SU-DHL-6 (cell line): ENCODE measurements around the gene CPED1.
A peak's percentile ranks its signal among the peaks of the same experiment; 100 is the strongest.

Source experiments
- H2AFZ ChIP-seq: fragments of 200-600 bp; sonication (generic); 2 replicates; pipeline ENCODE4 v1.6.1; 2014; ENCODE audit warnings: low read depth, mild to moderate bottlenecking, moderate library complexity, mixed read lengths, antibody characterized with exemption, low read length; ENCODE audit not compliant: severe bottlenecking
- H3F3A ChIP-seq: fragments of 200-600 bp; shearing (Covaris generic); 2 replicates; pipeline ENCODE4 v1.6.0; 2016; ENCODE audit warnings: antibody characterized with exemption, mild to moderate bottlenecking; ENCODE audit not compliant: insufficient read depth
- H3K27ac ChIP-seq: fragments of 200-600 bp; sonication (generic); 2 replicates; pipeline ENCODE4 v1.5.1; 2016; ENCODE audit warnings: low read depth, mild to moderate bottlenecking, low read length, moderate library complexity, mixed read lengths
- H3K27me3 ChIP-seq: fragments of 200-600 bp; sonication (generic), shearing (Covaris generic); 2 replicates; pipeline ENCODE4 v1.6.0; 2014; ENCODE audit warnings: mild to moderate bottlenecking, low read length
- H3K36me3 ChIP-seq: fragments of 200-600 bp; sonication (generic); 2 replicates; pipeline ENCODE4 v1.6.1; 2014; ENCODE audit warnings: mild to moderate bottlenecking, low read length, mixed read lengths
- H3K4me2 ChIP-seq: fragments of 300-600, 200-600 bp; shearing (Covaris generic), sonication (generic); 2 replicates; pipeline ENCODE4 v1.6.0; 2014; ENCODE audit warnings: low read length, low read depth, mild to moderate bottlenecking; ENCODE audit not compliant: poor library complexity, severe bottlenecking
- H3K4me3 ChIP-seq: fragments of 200-600 bp; sonication (generic); 2 replicates; pipeline ENCODE4 v1.5.1; 2014; ENCODE audit warnings: antibody characterized with exemption, low read length, mild to moderate bottlenecking, mixed read lengths; ENCODE audit not compliant: insufficient read depth, poor library complexity, severe bottlenecking
- H3K79me2 ChIP-seq: fragments of 200-600 bp; sonication (generic); 2 replicates; pipeline ENCODE4 v1.6.1; 2014; ENCODE audit warnings: mild to moderate bottlenecking, low read length, moderate library complexity; ENCODE audit not compliant: insufficient read depth
- H3K9ac ChIP-seq: fragments of 200-600 bp; sonication (generic); 2 replicates; pipeline ENCODE4 v1.7.0; 2014; ENCODE audit warnings: mild to moderate bottlenecking, low read length
- H3K9me2 ChIP-seq: fragments of 200-600 bp; sonication (generic); replicated peaks from 2 replicates; pipeline ENCODE4 v1.6.1; 2014; ENCODE audit warnings: low read length; ENCODE audit not compliant: insufficient read depth
- H3K9me3 ChIP-seq: fragments of 200-600 bp; sonication (generic); 2 replicates; pipeline ENCODE4 v1.6.1; 2014; ENCODE audit warnings: low read length, mixed read lengths; ENCODE audit not compliant: insufficient read depth
- H4K20me1 ChIP-seq: fragments of 200-600 bp; sonication (generic); 2 replicates; pipeline ENCODE4 v1.6.1; 2014; ENCODE audit warnings: low read depth, mild to moderate bottlenecking, antibody characterized with exemption, low read length, moderate library complexity, mixed read lengths
- EZH2phosphoT487 ChIP-seq: fragments of 200-600 bp; sonication (generic), shearing (Covaris generic); conservative IDR thresholded peaks from 2 replicates; pipeline ENCODE4 v1.6.1; 2018; ENCODE audit warnings: mild to moderate bottlenecking, antibody characterized with exemption, low read length, moderate library complexity, mixed read lengths
- TF ChIP-seq, protein P1 (sequence below): fragments of 200-600 bp; sonication (generic); IDR thresholded peaks from one replicate; pipeline ENCODE4 v1.5.1; 2017; ENCODE audit warnings: antibody characterized with exemption, mild to moderate bottlenecking, low read length, moderate library complexity; ENCODE audit not compliant: insufficient read depth, poor library complexity, severe bottlenecking

Gene CPED1

DNA sequence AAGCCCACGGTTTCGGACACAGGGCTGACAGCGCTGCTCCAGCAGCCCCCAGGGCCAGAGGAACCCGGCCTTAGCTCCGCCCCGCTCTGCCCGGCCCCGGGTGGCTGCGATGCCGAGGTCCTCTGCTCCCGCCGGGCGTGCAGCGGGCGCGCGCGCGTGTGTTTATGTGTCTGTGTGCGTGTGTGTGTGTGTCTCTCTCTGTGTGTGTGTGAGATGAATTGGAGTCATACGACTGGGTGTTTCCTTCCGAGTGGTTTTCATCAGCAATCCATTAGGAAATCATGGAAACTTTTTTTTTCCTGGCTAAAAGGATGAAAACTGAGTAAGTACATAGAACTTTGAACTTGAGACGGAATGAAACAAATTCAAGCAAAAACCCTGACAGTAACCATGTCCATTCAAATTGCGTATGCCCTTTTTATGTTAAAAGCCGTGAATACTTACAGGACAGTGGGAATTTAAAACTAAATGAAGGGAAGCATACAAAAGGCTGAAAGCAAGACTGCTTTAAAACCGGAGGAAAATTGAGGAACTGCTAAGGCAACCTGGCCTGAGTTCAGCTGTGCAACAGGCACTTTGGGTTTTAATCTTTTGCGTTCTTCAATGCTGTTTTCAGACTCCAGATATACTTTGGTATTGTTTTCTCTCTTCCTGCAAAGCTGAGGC lies at the start of gene CPED1:
Gene CPED1 (plus strand): TSS at position 121 of the 666 bp plus-strand sequence. CDS start 911 bp downstream, outside the sequence.
- H3K9ac ChIP-seq = peak within 1 kb of the TSS; percentile 11; the same call in 1 of the 2 replicates
- H3F3A ChIP-seq = no peaks in the 10 kb centered on the region

DNA sequence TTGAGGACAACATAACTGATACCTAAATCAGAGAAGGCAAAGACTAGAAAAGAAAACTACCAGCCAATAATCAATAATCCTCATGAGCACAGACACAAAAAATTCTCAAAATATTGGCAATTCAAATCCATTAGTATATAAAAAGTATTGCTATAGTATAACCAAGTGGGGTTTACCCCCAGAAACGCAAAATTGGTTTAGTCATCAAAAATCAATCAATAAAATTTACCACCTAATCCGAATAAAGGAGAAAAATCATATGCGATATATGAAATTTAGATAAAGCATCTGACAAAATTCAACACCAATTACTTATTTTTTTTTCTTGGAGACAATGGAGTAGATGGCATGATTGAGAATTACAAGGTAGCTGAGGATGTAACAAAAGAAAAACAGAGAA lies 49.2 kb upstream of the CPED1 start:
- Histone ChIP-seq H2AFZ (no peak overlapping the region), H3K79me2 (no peaks in the 10 kb centered on the region), H3K9ac (no peak overlapping the region), H3F3A (no peaks in the 10 kb centered on the region), H3K36me3 (no peaks in the 10 kb centered on the region), H3K9me2 (no peaks in the 10 kb centered on the region), H3K27ac (no peak overlapping the region), H3K4me2 (no peak overlapping the region), H3K4me3 (no peak overlapping the region), H3K27me3 (no peaks in the 10 kb centered on the region), H4K20me1 (no peaks in the 10 kb centered on the region), H3K9me3 (no peaks in the 10 kb centered on the region)
- TF ChIP-seq, protein P1, sequence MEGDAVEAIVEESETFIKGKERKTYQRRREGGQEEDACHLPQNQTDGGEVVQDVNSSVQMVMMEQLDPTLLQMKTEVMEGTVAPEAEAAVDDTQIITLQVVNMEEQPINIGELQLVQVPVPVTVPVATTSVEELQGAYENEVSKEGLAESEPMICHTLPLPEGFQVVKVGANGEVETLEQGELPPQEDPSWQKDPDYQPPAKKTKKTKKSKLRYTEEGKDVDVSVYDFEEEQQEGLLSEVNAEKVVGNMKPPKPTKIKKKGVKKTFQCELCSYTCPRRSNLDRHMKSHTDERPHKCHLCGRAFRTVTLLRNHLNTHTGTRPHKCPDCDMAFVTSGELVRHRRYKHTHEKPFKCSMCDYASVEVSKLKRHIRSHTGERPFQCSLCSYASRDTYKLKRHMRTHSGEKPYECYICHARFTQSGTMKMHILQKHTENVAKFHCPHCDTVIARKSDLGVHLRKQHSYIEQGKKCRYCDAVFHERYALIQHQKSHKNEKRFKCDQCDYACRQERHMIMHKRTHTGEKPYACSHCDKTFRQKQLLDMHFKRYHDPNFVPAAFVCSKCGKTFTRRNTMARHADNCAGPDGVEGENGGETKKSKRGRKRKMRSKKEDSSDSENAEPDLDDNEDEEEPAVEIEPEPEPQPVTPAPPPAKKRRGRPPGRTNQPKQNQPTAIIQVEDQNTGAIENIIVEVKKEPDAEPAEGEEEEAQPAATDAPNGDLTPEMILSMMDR = no peak
- no peak for TF ChIP-seq EZH2phosphoT487

More for the DNA sequence above, at the start of gene CPED1:
- TF ChIP-seq EZH2phosphoT487 = no peak
- TF ChIP-seq, protein P1 = no peak
- Histone ChIP-seq H3K4me2 (peak within 1 kb of the TSS; percentile 54), H3K9me3 (no peaks in the 10 kb centered on the region), H3K9me2 (no peaks in the 10 kb centered on the region), H4K20me1 (no peaks in the 10 kb centered on the region), H3K79me2 (no peaks in the 10 kb centered on the region), H3K27me3 (no peaks in the 10 kb centered on the region), H2AFZ (peak within 1 kb of the TSS; percentile 55), H3K27ac (no peak within 1 kb of the TSS), H3K36me3 (no peaks in the 10 kb centered on the region), H3K4me3 (peak within 1 kb of the TSS; percentile 20)

DNA sequence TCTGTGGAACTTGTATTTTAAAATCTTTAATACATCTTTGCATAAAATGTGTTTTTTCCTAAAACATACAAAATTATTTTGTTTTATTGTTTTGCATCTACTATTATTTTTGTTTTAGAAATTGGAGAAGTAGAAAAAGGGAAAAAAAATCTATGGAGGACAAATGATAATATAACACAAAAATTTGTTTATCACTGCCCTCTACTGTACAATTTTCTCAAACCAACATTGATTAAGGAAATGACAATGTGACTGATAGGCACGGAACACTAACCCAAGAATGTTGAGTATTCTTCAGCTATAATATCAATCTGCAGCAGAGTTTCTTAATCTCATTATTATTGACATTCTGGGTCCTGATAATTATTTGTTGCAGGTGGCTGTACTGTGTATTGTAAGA lies 47.4 kb upstream of the CPED1 start:
- Histone ChIP-seq H3K4me2 (no peak overlapping the region), H4K20me1 (no peaks in the 10 kb centered on the region), H3K27ac (no peak overlapping the region), H3K4me3 (no peak overlapping the region), H3K9ac (no peak overlapping the region), H3K9me2 (no peaks in the 10 kb centered on the region), H3K27me3 (no peaks in the 10 kb centered on the region), H3F3A (no peaks in the 10 kb centered on the region), H2AFZ (no peak overlapping the region), H3K36me3 (no peaks in the 10 kb centered on the region), H3K9me3 (no peaks in the 10 kb centered on the region), H3K79me2 (no peaks in the 10 kb centered on the region)
- TF ChIP-seq, protein P1 = no peak
- no peak for TF ChIP-seq EZH2phosphoT487
